Inferior parietal cortex (tissue), 1 donor: ENCODE measurements around the gene IFNG-AS1.

ENCODE experiments used
- DNase-seq: peaks from one replicate; pipeline ENCODE4 v3.0.0-alpha.2; 2016; ENCODE audit errors: extremely low spot score

Gene IFNG-AS1

GRCh38 chr12:67994046-67994445 lies 4.8 kb downstream of the IFNG-AS1 start:
- no peak for DNase-seq

DNA sequence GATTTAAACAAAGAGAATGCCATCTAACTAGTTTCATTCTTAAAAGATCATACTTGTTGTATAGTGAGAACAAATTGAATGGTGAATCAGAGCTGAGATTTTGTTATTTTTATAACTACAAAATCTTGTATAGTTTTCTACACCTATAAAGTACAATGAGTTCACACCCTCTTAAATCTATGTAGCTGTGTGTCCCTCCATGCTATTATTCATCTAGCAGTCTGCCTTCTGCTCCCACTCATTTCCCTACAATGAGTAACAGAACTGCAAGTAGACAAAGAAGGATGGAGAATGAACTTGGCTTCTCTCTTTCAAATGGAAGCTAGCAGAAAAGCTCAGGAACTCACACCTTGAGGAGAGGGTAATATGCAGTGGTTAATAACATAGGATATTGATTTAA lies 7.1 kb downstream of the IFNG-AS1 start:
- DNase-seq = peak; percentile 21

GRCh38 chr12:67998379-67998778 lies 9.1 kb downstream of the IFNG-AS1 start:
- no peak for DNase-seq

DNA sequence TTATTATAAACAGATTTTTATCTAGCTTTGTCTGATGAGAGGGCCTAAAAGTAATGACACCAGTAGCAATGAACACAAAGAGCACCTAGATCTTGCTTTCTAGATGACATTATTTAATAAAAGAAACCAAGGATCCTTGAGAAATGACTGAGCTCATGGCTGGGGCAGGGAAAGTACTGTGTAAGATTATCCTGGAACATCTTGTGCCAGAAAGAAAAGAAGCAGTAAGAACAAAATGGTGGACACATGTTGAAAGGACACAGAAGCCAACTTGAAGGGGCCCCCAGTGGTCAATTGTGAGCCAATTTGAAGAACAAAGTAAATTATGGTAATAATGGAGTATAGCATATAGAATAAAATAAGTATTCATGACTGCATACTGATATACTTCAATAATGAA lies 10.0 kb downstream of the IFNG-AS1 start:
- DNase-seq = no peak

- no peak for DNase-seq
Observed at GRCh38 chr12:68001486-68002466, 12.5 kb downstream of the IFNG-AS1 start.

GRCh38 chr12:68003777-68004176 lies 14.5 kb downstream of the IFNG-AS1 start:
- DNase-seq = no peak

DNA sequence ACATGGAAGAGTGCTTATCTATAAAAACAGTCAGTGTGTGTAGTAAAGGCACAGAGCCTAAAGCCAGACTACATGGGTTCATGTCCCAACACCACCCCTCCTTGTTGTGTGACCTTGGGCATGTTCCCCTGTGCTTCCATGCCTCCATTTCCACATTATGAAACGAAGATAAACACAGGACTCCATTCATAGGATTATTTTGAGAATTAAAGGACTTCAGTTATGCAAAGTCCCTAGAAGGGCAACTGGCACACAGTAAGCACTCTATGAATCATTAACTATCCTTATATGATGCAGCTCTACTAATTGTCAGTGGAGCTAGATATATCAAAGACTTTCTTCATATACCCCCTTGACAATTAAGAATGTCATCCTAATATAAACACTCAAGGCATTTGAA lies 17.8 kb downstream of the IFNG-AS1 start:
- DNase-seq = no peak

DNA sequence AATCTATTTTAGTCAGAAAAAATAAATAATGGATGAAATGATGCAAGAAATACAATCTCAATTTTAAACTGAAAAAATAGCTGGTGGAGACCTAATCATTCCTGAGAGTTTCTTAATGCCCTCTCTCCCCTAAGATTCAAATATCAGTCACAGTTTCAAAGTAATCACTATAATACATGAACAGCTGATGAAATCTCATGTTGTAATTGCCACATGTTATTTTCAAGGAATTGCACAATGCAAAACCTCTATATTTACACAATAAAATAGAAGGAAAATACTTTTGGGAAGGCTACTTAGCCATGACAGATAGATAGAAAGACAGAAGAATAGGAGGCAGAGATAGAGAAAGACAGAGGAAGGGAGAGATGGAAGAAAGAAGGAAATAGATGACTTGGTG lies 18.2 kb downstream of the IFNG-AS1 start:
- no peak for DNase-seq

DNA sequence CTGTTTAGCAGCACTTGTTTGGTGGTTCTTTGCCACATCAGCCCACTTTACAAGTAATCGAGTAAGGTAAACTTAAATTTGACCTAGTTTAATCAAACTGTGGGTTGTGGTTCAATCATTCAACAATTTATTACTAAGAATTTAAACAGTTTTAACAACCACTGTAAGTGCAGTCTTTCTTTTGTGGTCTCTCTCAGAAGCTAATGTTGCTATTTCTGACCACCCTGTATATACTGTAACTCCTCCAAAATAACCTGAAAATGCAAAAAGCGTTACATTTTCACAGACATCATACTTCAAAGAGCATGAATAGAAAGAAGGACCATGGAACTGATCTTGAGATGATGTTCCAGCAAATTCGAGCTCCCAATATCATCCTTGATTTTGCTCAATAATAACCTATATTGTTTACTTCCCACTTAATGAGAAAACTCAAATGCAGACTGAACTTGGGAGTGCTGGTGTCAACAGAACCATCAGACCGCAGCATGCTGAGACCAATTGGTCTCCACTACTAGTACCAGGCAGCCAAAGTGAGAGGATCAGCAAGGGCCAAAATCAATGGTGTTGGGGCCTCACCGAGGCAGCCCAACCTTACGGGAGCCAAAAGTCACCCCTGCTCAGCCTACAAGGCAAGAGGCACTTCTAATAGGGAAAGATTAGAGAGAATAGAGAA lies 22.1 kb downstream of the IFNG-AS1 start:
- no peak for DNase-seq

- no peak for DNase-seq
Observed at GRCh38 chr12:68011882-68012207, 22.6 kb downstream of the IFNG-AS1 start.

DNA sequence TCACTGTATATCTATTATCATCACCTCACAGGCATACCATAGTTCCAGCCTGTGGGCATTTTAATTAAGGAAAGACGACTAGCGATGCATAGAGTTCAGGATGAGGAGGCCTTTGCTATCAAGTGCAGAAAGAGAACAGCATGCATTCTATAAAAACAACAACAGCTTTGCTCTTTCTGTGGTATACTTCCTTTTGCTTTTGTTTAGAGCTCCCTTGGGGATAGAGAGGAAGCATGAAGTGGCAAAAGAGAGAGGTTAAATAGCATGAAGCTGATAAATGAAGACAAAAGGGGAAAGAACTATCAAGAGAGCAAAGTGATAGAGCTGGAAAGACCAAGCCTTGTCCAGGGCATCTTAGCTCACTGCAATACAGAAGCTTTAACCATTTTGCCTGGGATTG lies 23.5 kb downstream of the IFNG-AS1 start:
- no peak for DNase-seq

DNA sequence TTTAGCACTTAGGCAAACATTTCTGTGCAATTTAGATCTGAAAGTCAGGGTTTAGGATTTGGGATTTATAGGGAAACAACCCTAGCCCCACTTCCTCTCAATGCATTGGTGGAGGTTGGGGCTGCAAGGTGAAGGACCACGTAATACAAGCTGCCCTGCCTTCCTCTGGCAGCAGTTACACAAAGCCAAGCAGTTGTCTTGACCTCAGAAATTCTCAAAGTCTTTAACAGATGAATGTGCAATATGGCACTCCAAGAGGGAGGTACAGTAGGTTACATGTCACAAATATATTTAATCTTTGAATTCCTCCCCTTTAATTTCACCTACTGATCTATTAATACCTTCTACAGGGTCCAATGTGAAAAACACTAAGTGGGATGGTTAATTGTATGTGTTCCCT lies 23.9 kb downstream of the IFNG-AS1 start:
- DNase-seq = no peak

GRCh38 chr12:68016136-68016535 lies 26.9 kb downstream of the IFNG-AS1 start:
- no peak for DNase-seq

- no peak for DNase-seq
Observed at GRCh38 chr12:68018315-68018714, 29.1 kb downstream of the IFNG-AS1 start.

- DNase-seq = no peak
Observed at GRCh38 chr12:68020049-68020448, 30.8 kb downstream of the IFNG-AS1 start.

GRCh38 chr12:68020699-68021098 lies 31.5 kb downstream of the IFNG-AS1 start:
- DNase-seq = no peak

- no peak for DNase-seq
Observed at GRCh38 chr12:68028647-68029046, 39.4 kb downstream of the IFNG-AS1 start.

DNA sequence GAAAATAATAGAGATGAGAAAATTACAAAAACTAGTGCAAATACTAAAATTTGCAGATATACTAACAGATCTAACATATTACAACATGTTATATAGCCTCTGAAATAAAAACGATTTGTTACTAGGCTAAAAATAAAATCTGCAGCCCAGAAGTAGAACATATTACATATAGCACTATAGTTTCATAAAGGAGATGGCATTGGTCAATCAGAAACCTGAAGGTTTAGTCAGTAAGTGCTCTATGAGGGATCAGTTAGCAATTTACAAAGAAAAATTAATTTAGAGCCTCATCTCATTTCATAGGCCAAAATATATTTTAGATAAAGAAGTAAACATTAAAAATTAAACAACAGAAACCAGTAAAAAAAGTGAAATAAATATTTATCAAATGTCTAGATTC lies 41.0 kb downstream of the IFNG-AS1 start:
- DNase-seq = no peak

GRCh38 chr12:68031174-68031573 lies 41.9 kb downstream of the IFNG-AS1 start:
- DNase-seq = no peak

DNA sequence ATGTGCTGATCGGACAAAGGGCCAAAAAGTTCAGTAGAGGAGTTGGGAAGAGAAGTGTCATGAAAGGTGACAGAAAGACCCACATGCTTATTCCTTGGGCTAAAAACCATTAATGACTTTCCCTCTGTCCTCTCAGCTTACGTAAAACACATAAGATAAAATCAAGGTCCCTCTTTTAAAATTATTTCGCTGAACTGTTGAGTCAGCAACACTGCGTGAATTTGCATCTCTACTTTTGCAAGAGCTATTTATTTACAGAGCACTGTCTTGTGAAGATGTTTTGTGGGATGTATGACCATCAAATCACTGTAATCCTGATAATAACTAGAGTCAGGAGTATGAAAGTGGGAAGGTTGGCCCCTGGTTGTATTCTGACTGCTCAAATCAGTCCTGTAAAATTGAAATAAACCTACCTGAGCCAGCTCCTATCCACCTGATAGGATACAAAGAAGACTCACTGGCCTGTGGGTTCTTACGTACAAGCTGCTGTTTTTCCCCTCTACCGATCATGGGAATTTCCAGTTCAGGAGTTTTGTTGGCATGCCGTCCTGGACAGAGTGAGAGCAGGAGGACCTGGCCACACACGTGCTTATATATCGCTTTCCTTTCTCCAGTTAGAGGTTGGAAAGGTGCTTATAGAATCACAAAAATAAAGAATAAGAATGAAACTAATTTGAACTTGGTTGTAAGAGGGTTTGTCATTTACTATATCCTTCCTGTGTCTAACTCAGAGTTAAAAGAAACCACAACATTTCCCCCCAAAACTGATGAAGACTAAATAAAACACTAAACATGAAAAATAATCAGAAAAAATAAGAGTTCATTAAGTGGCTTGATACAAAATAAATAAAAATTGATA lies 42.9 kb downstream of the IFNG-AS1 start:
- no peak for DNase-seq

DNA sequence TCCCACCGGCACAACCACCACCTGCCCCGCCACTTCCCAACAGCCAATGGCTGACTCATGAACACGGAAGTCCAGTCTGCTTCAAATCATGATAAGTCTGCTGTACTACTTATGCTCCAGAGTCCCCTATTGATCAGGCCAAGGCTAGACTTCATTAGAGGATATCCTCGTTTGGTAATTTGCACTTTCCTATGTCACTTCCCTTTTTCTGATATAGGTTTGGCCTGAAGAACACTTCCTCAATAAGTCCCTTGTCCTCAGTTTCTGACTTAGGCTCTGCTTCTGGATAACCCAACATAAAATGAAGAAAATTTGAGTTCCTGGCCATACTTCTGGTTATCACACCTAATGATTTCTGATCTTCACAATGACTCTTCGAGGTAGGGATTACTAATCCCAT lies 45.3 kb downstream of the IFNG-AS1 start:
- no peak for DNase-seq

DNA sequence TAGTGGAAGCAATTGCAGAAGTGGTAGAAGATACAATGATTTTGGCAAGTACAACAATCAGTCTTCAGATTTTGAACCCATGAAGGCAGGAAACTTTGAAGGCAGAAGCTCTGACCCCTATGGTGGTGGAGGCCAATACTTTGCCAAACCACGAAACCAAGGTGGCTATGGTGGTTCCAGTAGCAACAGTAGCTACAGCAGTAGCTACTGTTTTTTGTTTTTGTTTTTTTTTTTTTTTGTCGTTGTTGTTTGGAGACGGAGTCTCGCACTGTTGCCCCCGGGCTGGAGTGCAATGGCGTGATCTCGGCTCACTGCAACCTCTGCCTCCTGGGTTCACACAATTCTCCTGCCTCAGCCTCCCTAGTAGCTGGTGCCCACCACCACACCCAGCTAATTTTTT lies 47.4 kb downstream of the IFNG-AS1 start:
- DNase-seq = no peak
